ENCODE measurements around the gene HPS1.

The HPS1 gene

DNA sequence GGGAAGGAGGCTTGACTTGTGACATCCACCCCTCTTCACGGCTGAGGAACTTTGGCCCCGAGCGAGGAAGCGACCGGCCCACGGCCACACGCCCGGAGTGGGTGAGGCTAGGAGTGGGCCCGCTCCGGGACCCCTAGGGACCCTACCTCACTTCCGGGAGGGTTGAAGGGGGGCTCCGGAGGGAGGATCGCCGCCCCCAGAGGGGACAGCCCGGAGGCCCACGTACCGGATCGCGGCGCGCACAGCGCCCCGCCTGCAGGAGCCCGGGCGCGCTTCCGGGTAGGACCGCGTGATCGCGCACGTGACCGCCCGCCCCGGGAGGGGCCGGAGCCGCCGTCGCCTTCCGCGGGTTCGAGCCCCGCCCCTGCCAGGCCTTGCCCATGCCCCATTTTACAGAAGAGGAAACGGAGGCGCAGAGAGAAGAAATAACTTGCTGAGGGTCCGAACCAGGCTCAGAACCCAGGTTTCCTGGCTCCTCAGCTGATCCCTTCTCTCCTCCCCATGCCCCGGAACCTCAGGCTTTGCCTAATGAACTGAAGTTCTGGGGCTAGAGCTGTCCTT, at the start of gene HPS1:
TSS of gene HPS1 (minus strand) at position 275 of the 561 bp plus-strand sequence. CDS start 3,695 bp downstream, outside the sequence.
- no peak for DNase-seq (ENCODE audit: low read depth, low spot score)

DNA sequence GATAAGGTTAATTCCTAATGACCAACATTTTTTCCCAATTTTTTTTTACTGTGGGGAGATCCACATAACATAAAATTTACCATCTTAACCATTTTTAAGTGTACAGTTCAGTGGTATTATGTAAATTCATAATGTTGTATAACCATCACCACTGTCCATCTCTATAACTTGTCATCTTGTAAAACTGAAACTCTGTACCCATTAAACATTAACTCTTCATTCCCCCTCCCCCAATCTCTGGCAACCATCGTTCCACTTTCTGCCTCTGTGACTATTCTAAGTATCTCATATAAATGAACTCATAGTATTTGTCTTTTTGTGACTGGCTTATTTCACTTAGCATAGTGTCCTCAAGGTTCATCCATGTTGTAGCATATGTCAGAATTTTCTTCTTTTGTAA, 46.0 kb upstream of the HPS1 start:
- DNase-seq (ENCODE audit: low read depth, low spot score) = no peak

DNA sequence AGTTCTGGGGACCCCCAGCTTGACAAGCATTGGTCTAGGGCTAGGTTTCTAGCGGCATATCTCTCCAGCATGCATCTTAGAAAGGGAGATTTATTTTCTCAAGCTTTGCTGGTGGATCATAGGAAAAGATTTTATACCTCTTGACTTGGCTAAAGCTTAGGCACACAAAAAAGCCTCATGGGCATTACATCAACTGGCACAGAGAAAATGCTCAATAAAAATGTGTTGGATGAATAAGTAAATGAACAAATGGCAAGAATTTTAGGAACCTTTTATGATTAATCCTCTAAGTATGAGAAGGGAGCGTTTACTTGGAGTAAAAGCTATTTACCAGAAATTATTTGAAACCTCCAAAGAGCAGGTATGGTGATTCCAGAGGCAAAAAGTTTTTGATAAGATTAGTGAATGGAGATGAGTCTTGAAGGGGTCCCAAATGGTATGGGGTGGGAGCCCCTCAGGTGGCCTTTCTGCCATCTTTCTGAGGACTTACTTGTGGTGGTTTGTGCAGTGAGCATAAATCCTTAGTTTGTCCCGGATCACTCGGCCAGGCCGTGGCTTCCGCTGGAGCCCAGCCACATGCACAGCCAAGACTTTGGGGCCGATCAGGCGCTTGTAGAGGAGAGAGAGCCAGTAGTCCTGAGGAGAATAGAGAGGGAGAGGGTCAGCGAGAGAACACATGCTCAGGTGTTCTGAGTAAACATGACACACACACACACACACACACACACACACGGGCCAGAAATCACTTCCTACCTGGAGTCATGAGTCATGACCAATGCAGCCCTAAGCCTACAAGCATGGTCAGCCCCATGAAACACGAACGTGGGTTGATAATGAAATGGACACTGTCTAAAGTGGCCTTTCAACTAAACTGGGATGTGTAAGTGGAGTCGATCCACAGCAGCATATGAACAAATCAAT, 43.1 kb upstream of the HPS1 start:
- DNase-seq (ENCODE audit: low read depth, low spot score) = no peak

DNA sequence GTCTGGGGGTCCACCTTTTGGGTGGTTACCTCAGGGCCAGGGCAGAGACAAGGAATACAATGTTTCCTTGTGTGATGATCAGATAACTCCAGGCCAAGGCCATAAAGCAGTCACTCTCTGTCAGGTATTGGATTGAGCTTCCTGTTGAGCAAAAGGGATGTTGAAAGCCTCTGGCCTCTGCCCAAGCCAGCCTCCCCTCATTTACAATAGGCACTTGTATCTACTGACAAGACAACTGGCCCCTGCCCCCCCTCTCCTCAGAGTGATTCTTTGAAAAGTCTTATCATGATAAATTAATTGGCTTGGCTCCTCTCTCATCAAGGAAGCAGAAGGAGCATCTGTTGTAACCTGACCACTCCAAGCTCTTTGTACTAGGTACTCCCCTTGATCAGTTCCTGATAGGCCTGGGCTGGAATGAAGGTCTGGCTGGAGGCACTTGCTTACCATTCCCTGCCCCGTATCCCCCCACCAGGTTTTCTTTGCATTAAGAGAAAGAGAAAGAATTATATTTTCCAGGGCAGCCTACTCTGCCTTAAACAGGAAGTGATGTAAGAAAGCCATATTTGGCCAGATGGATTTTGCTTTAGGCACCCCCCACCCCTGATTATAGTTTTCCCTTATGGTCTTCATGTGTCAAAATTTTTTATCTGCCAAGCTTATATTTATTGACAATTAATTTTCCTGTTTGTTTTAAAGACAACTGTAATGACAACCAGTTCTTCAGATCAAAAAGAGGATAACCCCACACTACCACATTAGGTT, 42.1 kb upstream of the HPS1 start:
- DNase-seq (ENCODE audit: low read depth, low spot score) = no peak

DNA sequence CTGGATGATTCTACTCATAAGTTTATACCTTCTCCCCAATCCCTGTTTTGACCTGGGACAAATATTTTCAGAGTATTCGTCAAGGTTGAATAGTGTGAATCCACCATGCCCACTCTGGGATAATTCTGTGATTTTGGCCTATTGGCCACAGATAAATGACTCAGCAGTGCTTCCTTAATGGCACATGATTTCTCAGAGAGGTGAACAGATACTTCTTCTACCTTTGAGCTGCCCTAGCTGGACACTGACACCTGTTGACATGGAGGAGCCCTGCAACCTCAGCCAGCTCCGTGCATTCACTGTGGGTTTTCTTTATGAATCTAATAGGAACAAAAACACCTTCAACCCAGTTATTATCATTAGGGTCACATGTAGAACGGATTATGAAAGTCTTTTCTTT, 40.9 kb upstream of the HPS1 start:
- no peak for DNase-seq (ENCODE audit: low read depth, low spot score)

DNA sequence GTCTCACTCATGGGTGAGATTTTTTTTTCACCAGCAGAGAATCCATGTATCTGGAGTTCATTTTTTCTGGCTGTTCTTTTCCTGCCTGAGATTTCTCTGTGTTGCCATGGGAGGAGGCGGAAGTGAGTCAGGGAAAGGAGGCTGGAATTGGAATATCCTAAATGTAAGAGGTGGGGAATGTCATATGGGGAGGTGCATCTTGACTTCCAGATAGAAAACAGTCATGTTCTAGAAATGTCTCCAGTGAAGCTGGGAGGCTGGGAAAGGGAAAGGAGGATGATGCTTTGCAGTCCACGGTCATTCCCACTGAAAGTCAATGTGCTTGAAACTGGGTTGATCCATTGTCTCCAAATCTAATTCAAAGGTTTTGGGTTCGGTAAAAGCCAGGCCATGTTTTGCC, 39.7 kb upstream of the HPS1 start:
- no peak for DNase-seq (ENCODE audit: low read depth, low spot score)

DNA sequence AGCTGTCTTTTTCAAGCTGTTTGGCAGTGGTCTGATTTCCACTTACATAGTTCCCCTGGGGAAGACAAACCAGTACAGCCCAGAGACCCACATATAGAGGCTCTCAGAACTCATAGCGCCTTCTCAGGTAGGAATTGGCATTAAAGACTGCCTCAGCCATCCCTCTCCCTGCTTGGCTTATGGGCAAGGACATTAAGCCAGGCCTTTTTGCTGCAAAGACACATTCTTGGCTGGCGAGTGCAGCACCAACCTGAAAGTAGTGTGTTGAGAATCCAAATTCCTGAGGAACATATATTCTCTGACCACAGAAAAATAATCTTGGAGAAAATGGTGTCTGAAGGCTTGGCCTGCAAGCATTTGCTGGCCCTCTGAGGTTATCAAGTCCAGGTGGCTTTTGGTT, 39.2 kb upstream of the HPS1 start:
- no peak for DNase-seq (ENCODE audit: low read depth, low spot score)

DNA sequence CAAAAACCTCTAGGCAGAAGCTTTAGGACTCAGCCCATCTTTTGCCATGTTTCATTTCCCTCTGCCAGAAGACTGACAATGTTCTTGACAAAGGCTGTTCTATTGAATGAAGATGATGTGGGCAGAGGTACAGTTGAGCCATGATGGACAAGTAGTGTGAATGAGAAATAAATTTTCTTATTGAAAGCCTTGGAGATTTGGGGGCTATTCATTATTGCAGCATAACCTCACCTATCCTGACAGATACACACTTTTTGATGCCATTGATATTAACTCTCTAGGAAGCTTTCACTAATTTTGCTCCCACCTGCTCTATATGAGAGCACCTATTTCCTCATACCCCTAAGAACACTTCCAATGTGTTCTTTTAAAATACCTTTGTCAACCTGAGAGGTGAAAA, 36.9 kb upstream of the HPS1 start:
- no peak for DNase-seq (ENCODE audit: low read depth, low spot score)

DNA sequence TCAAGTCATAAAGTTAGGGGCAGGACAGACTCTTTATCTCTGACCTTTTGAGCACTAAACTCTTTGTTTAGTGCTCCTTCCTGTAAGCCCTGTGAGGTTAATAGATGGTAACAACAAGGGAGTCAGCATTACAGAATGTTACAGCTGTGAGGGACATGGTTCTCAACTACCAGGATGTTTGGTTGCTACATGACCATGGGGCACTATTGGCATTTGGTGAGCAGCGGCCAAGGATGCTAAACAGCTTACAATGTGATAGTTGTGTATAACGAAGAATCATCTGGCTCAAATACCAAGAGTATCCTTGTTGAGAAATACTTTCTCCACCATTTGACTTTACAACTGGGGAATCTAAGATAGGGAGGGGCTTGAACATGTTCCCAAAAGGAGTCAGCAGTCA, 35.4 kb upstream of the HPS1 start:
- DNase-seq (ENCODE audit: low read depth, low spot score) = no peak

DNA sequence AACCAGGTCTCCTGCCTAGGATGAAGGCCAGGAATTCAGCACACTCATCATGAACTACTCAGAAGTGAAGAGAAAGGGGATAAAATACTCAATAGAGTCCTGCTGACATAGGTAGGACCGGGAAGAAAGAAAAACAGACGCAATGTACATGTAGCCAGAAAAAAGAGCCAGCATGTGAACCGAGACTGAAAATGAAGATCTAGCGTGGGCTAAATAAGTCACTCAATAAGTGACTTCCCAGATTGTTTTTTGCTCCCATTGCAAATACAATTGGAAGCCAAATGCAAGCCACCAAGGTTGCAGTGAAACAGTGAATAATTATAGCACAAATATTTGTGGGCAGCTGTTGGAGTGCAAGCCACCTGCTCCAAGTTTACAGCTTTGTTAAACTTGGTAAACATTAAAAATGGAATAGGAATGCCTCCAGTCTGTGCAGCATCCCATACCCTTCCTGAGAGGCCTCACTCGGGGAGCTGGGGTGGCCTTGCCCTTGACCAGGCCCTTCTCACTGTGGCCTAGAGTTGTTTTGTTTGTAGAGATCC, 34.7 kb upstream of the HPS1 start:
- DNase-seq (ENCODE audit: low read depth, low spot score) = no peak

DNA sequence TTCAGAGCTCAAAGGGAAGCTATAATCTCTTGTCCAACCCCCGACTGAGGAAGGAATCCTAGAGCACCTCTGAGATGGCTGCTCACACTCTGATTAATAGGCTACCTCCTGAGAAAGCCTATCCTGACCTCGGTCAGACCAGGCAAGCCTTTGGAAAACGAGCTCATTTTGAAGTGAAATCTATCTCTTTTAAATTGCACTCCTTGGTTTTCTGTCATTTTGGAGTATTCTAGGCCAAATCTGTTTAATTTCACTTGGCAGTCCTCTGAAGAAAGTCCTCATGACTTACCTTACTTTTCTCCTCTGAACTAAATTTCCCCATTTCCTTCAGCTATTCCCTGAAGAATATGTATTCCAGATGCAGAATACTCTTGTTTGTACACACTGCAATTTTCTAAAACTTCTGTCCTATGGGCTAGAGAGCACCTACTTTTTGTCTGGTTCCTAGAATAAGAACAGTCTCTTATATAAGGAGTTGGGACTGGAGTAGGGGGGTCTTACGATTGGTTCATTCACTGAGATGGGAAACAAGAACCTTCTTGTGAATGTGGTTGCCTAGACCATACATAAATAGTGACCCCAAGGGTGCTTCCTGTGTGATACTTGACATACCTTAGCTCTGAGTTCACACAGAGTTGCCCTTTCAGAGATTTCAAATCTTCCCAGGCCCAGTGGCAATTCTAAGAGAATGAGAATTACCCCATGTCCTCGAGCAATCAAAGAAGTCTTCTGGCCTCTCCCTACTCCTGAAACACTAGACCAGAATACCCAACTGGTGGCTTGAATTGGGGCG, 31.9 kb upstream of the HPS1 start:
- DNase-seq (ENCODE audit: low read depth, low spot score) = no peak

DNA sequence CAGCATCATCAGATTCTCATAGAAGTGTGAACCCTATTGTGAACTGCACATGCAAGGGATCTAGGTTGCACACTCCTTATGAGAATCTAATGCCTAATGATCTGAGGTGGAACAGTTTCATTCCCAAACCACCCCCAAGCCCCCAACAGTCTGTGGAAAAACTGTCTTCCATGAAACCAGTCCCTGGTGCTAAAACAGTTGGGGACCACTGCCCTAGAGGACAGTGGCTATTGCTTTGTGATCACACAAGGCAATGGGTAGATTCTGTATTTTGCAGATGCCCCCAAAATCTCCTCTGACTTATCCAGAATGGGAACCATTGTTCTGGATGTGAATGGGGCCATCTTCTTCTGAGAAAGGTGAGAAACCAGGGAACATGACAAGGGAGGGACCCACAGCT, 31.1 kb upstream of the HPS1 start:
- no peak for DNase-seq (ENCODE audit: low read depth, low spot score)

DNA sequence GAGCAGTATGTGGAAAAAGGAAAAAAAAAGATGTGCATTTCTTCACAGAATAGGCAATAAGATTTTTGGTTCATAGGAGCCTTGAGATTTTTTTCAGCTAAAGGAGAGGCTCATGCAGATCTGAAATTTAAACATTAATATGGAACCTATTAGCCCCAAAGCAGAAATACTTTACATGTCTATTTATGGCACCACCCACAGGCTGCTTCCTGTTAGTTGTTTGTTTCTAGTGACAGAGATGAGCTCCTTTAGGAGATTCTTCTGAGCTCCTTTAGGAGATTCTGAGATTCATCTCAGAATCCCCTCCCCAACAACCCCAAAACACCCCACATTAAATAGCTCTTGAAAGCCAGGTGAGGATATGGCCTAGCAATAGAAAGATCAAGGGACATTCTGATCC, 27.9 kb upstream of the HPS1 start:
- DNase-seq (ENCODE audit: low read depth, low spot score) = no peak

DNA sequence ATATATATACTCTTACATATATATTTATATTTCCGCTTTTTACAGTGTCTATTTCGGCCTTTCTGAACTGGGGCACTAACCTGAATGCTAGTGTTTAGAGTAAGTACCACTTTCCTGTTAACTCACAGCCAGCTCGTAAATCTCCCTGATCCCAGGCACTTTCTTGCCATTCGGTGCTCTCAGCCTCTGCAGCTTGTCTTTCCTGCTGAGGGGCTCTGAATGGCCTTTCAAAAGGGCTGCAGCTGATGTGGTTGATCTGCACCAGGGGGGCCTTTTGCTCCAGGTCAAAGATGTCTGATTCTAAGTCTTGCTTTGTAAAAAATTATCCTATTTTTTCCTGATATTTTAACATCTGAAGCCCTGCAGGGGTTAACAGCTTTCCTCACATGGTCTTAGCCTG, 25.5 kb upstream of the HPS1 start:
- no peak for DNase-seq (ENCODE audit: low read depth, low spot score)

DNA sequence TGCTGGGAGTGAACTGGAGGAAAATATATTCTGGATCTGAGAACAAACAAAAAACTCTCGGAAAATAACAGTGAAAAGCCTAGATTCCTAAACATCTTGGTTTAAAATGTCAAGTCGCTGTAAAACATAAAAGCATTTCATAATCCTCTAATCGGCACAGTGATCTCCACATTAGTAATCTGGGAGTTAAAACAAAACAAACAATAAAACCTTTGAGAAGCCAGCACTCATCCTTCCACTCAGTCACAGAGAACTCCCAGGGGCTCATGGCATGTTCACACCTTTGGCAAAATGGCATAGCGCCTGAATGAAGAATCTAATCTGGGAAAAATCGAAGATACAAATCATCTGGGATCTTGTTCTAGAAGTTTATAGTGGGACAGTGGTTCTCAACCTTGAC, 24.1 kb upstream of the HPS1 start:
- no peak for DNase-seq (ENCODE audit: low read depth, low spot score)

DNA sequence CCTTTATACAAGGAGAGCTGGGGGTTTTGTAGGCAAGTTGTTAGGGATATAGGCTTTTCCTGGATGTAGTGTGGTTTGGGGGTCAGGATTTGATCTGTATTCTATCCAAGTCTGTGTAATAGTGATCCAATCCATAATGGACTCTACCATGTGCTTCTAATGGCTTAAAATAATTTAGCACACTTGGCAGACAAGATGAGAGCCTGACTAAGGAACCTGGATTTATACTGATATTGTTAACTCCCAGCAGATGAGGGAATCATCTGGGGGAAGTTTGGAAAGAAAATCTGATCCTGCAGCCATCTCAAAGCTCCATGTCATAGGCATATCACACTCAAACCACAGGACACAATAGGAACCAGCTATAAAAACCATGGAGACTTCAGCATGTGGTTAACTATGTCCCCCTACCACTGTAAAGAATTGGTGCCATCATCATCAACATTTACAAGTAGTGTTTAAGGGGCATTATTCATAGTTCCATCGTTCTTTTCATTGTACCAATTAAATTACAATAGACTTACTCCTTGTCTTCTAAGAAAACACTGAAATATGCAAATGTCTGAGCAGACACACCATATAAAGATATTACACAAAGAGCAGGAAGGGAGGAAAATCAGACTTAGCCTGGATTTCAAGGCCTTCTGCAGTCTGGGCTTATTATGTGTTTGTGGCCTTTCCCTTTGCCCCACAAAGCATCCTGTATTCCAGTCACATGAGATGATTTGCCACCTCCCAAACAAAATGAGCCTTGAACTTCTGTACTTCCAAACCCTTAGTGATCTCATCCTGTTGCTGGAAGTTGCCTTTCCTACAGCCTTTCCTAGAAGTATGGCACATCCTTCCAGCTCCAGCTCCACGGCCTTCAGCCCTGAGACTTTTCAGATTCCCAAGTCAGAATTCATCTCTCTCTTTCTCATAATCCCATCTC, 22.5 kb upstream of the HPS1 start:
- DNase-seq (ENCODE audit: low read depth, low spot score) = no peak

DNA sequence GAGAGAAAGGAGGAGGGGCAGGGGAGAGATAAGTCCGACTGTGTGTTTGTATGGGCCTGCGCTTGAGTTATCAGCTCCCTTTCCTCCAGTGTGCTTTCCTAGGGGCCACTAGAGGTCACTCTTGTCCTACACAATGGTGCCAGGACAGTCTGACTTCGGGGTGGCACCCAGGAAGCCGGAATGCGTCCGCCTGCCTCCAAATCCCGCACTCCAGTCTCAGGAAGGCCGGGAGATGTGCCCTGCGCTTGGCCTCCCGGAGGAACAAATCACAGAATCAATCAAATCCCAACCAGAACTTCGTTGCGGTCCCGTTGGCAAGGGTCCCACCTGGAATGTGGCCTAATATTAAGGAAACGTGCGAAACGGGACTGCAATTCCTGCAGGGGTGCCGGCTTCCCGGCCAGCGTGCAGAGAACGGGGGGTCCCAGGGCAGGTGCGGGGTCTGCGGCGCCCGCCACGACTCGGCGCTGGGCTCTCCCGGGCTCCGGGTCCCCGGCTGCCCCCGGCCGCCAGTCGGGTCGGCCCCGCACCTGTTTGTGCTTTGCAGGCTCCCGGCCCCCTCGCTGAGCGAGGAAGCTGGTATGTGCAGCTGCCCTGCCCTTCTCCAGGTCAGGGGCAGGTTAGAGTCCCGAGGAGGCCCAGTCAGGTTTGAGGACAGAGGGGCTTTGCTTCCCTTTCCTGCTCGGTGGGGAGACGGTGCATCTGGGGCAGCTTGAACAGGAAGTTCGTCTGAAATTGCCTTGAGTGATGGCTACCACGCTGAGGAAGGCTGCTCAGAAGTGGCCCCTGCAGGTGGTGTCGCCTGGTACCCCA, 21.0 kb upstream of the HPS1 start:
- no peak for DNase-seq (ENCODE audit: low read depth, low spot score)

DNA sequence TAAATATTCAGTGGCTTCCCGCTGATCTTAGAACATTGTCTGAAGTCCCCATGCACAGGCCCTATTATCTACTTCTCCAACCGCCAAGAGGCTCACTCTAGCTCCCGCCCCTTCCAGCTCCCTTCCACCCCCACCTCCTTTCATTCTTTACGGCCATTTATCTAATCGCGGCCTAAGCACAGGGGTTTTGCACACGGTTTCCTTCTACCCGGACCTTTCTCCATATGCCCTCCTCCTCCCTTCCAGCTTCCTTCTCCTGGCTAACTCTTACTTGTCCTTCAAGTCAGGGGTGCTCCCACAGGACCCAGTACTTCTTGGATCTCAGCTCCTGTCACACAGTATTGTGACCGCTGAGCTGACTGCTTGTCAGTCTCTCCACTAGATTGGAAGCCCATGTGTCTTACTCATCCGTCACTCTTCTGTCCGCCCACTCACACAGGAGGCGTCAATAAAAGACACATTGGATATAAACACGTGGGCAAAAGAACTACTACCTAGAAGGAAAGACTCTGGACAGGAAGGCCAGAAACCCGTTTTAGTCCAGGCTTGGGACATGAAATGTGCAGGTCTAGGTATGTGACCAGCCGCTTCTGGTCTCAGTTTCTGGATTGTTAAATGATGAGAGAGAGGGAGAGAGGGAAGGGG, 20.2 kb upstream of the HPS1 start:
- DNase-seq (ENCODE audit: low read depth, low spot score) = no peak

DNA sequence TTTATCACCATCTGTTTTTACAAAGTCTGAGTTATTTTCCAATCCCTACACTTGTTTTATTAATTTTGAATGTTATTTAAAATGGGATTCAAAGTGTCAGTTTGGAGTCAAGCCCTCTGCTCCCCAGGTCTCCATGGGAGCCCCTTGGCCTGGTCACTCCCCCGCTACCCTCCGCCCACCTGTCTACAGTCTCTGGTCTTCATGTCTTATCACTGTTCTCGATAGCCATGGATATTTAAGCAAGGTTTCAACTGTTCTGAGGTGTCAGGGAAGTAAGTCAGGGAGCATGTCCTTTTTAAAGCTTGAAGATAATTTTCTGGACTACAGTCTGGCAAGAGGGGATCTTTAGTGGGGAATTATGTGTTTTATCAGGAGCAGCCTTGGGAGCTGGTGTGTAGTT, 19.1 kb upstream of the HPS1 start:
- no peak for DNase-seq (ENCODE audit: low read depth, low spot score)

All from brain pericyte (primary cell).